ENCODE results near the gene SLC2A3. TPM values are rescaled to one million over a fixed set of nuclear protein-coding genes. Genes with fewer than 3 reads are reported as not detected.
A peak's percentile ranks its signal among the peaks of the same experiment; 100 is the strongest.

The SLC2A3 gene
- polyA plus RNA-seq, 2 of the 4 experiments (the other 2 are of a cell fraction): 13.3 to 52.4 TPM

GRCh38 chr12:7934091-7934888 lies 1.7 kb downstream of the SLC2A3 start:
- POLR2A ChIA-PET: interaction anchor here (1.5 to 1.9 kb wide), 3 partner anchors 26 to 60 kb away, joined by 4 to 15 read pairs (median 8); no protein-coding TSS in a partner anchor
- peak overlapping the region in 1 of 2 experiments; percentile 49; a peak in 3 of 6 replicates for H3K27ac ChIP-seq

More at GRCh38 chr12:7934091-7934888, 1.7 kb downstream of the SLC2A3 start:
- WGBS (ENCODE audit: missing lambda C conversion rate): 82% methylated on average over 14 of the region's 14 CpGs
- peak overlapping the region; percentile 74 for H3K4me2 ChIP-seq
- H3K9me3 ChIP-seq: no peaks in the 10 kb centered on the region
- FAIRE-seq: no peak
- TF ChIP-seq FOSL2 (IDR thresholded peaks at IDR 0.05) (no peak), FOSL2 (CRISPR knock-in tag; IDR thresholded peaks at IDR 0.05) (no peak), GATA3 (IDR thresholded peaks at IDR 0.05; ENCODE audit: borderline replicate concordance) (no peak), CEBPB (IDR thresholded peaks at IDR 0.05) (no peak), RNF2 (IDR thresholded peaks at IDR 0.05; ENCODE audit: borderline replicate concordance, low read depth) (no peak), BCL3 (IDR thresholded peaks at IDR 0.05) (no peak), RFX5 (IDR thresholded peaks at IDR 0.05) (no peak), ATOH8 (CRISPR knock-in tag; IDR thresholded peaks at IDR 0.05; ENCODE audit: low read depth) (no peak), MAX (IDR thresholded peaks at IDR 0.05) (no peak), HOXA7 (CRISPR knock-in tag; IDR thresholded peaks at IDR 0.05) (no peak), TP53 (CRISPR knock-in tag; IDR thresholded peaks at IDR 0.05) (no peak), NPAS2 (CRISPR knock-in tag; IDR thresholded peaks at IDR 0.05; ENCODE audit: borderline replicate concordance) (no peak), TFCP2L1 (CRISPR knock-in tag; IDR thresholded peaks at IDR 0.05) (no peak), REST (IDR thresholded peaks at IDR 0.05) (no peak)
- TF ChIP-seq, protein P1, sequence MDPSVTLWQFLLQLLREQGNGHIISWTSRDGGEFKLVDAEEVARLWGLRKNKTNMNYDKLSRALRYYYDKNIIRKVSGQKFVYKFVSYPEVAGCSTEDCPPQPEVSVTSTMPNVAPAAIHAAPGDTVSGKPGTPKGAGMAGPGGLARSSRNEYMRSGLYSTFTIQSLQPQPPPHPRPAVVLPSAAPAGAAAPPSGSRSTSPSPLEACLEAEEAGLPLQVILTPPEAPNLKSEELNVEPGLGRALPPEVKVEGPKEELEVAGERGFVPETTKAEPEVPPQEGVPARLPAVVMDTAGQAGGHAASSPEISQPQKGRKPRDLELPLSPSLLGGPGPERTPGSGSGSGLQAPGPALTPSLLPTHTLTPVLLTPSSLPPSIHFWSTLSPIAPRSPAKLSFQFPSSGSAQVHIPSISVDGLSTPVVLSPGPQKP (IDR thresholded peaks at IDR 0.05; ENCODE audit: low read depth, low read length): no peak
- TF ChIP-seq, protein P2, sequence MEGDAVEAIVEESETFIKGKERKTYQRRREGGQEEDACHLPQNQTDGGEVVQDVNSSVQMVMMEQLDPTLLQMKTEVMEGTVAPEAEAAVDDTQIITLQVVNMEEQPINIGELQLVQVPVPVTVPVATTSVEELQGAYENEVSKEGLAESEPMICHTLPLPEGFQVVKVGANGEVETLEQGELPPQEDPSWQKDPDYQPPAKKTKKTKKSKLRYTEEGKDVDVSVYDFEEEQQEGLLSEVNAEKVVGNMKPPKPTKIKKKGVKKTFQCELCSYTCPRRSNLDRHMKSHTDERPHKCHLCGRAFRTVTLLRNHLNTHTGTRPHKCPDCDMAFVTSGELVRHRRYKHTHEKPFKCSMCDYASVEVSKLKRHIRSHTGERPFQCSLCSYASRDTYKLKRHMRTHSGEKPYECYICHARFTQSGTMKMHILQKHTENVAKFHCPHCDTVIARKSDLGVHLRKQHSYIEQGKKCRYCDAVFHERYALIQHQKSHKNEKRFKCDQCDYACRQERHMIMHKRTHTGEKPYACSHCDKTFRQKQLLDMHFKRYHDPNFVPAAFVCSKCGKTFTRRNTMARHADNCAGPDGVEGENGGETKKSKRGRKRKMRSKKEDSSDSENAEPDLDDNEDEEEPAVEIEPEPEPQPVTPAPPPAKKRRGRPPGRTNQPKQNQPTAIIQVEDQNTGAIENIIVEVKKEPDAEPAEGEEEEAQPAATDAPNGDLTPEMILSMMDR (IDR thresholded peaks at IDR 0.05): no peak
- no peak for ATAC-seq
- peaks cover 15% of the 10 kb centered on the region for H3K4me1 ChIP-seq
- CTCF ChIA-PET: interaction anchor here (0.5 to 5.8 kb wide), 28 partner anchors 11 to 175 kb away, joined by 3 to 66 read pairs (median 6); no protein-coding TSS in a partner anchor
- DNase-seq (ENCODE audit: low read depth in 1 of 2, low spot score in 1 of 2): no peak
- H3K4me3 ChIP-seq: peak overlapping the region; percentile 51
